CD4-positive, CD25-positive, alpha-beta regulatory T cell (primary cell): ENCODE results near the gene CNNM3. TPM values are rescaled to one million over a fixed set of nuclear protein-coding genes. Genes with fewer than 3 reads are reported as not detected.

Experiments used
- ATAC-seq, 2 donors: fragments of 150-1000 bp; cut with Tn5 transposase; one replicate each; pipeline ENCODE4 v1.10.0; 2021; ENCODE audit warnings: low read depth in 2 of 2, moderate number of reproducible peaks in 2 of 2, moderate library complexity in 1 of 2
- DNase-seq, 3 donors: peaks; one replicate each; pipeline versions ENCODE4 v3.0.0 to v3.0.0-alpha.2; 2012 to 2022; ENCODE audit warnings: mixed read lengths in 1 of 3
- H3K27ac ChIP-seq: one replicate; pipeline ENCODE4 v1.7.0; 2013; ENCODE audit warnings: mild to moderate bottlenecking, low read length; ENCODE audit not compliant: insufficient read depth, poor library complexity, severe bottlenecking
- H3K27me3 ChIP-seq: one replicate; pipeline ENCODE4 v1.7.0; 2013; ENCODE audit warnings: low read length; ENCODE audit not compliant: control insufficient read depth, insufficient read depth
- H3K36me3 ChIP-seq: one replicate; pipeline ENCODE4 v1.7.0; 2013; ENCODE audit warnings: mild to moderate bottlenecking, low read length, moderate library complexity; ENCODE audit not compliant: control insufficient read depth, insufficient read depth
- H3K4me1 ChIP-seq: 2 replicates; pipeline ENCODE4 v1.7.0; 2013; ENCODE audit warnings: mild to moderate bottlenecking, low read length; ENCODE audit not compliant: insufficient read depth, control insufficient read depth, poor library complexity, severe bottlenecking
- H3K4me3 ChIP-seq: one replicate; pipeline ENCODE4 v1.7.0; 2013; ENCODE audit warnings: low read depth, mild to moderate bottlenecking, low read length, moderate library complexity
- H3K9me3 ChIP-seq, 2 experiments: 1 replicate in 1 of 2; 2 replicates in 1 of 2; pipeline ENCODE4 v1.7.0; 2013; ENCODE audit warnings: low read length in 2 of 2, mild to moderate bottlenecking in 1 of 2, moderate library complexity in 1 of 2; ENCODE audit not compliant: control insufficient read depth in 2 of 2
- H3K27ac Mint-ChIP-seq, 3 donors: one replicate each; pipeline ENCODE4 v1.8.0; 2020 to 2022; ENCODE audit warnings: mild to moderate bottlenecking in 3 of 3, mixed read lengths in 3 of 3, moderate library complexity in 2 of 3
- H3K27me3 Mint-ChIP-seq: one replicate; pipeline ENCODE4 v1.8.0; 2022; ENCODE audit warnings: mild to moderate bottlenecking, mixed read lengths
- H3K36me3 Mint-ChIP-seq: one replicate; pipeline ENCODE4 v1.8.0; 2020; ENCODE audit warnings: mixed read lengths
- H3K4me1 Mint-ChIP-seq, 4 donors: one replicate each; pipeline ENCODE4 v1.8.0; 2020 to 2022; ENCODE audit warnings: mixed read lengths in 4 of 4, mild to moderate bottlenecking in 1 of 4
- H3K4me3 Mint-ChIP-seq, 4 donors: one replicate each; pipeline ENCODE4 v1.8.0; 2020 to 2022; ENCODE audit warnings: mild to moderate bottlenecking in 4 of 4, mixed read lengths in 4 of 4, moderate library complexity in 3 of 4
- H3K9me3 Mint-ChIP-seq, 7 donors: one replicate each; pipeline ENCODE4 v1.8.0; 2020 to 2022; ENCODE audit warnings: mixed read lengths in 7 of 7, mild to moderate bottlenecking in 3 of 7, moderate library complexity in 2 of 7
- polyA plus RNA-seq, 4 donors: library from polyadenylated mRNA; unstranded; fragments of 300-500 nt; fragmentation: Illumina TruSeq; gene quantifications; one replicate each; pipeline ENCODE4 v1.2.3, GENCODE V29; 2021
- total RNA-seq: library from RNA; stranded (reverse); gene quantifications from one replicate; pipeline ENCODE4 v1.2.3, GENCODE V29; 2022

CNNM3 gene
- total and polyA plus RNA-seq, 5 donors from 2014 or later, result 4.9 to 33.1 (median 10.3) TPM

- no peaks in the 10 kb centered on the region for H3K9me3 ChIP-seq
- no peaks in the 10 kb centered on the region for H3K27me3 ChIP-seq
- Mint-ChIP-seq H3K4me1 (peaks cover 0 to 13% (median 1%) of the 10 kb centered on the region in 4 donors), H3K36me3 (no peaks in the 10 kb centered on the region), H3K4me3 (no peak overlapping the region), H3K27ac (no peak overlapping the region), H3K27me3 (peaks cover 7% of the 10 kb centered on the region), H3K9me3 (no peaks in the 10 kb centered on the region)
- H3K36me3 ChIP-seq, result no peaks in the 10 kb centered on the region
- DNase-seq (no peak), ATAC-seq (no peak)
- no peaks in the 10 kb centered on the region for H3K4me1 ChIP-seq
- H3K27ac ChIP-seq, result no peak overlapping the region
- H3K4me3 ChIP-seq, result no peak overlapping the region
These were observed 66.2 kb downstream of the CNNM3 start for GRCh38 chr2:96882230-96882629.

GRCh38 chr2:96882906-96883305, 66.8 kb downstream of the CNNM3 start:
- H3K27me3 ChIP-seq, result no peaks in the 10 kb centered on the region
- no peak overlapping the region for H3K27ac Mint-ChIP-seq
- ATAC-seq, result no peak
- no peaks in the 10 kb centered on the region for H3K9me3 ChIP-seq
- no peaks in the 10 kb centered on the region for H3K9me3 Mint-ChIP-seq
- no peak overlapping the region for H3K4me3 Mint-ChIP-seq
- H3K4me1 Mint-ChIP-seq, result peaks cover 0 to 18% (median 4%) of the 10 kb centered on the region in 4 donors
- H3K36me3 ChIP-seq, result no peaks in the 10 kb centered on the region
- no peaks in the 10 kb centered on the region for H3K36me3 Mint-ChIP-seq
- H3K4me3 ChIP-seq, result no peak overlapping the region
- H3K27me3 Mint-ChIP-seq, result peaks cover 7% of the 10 kb centered on the region
- DNase-seq, result no peak
- no peaks in the 10 kb centered on the region for H3K4me1 ChIP-seq
- no peak overlapping the region for H3K27ac ChIP-seq

GRCh38 chr2:96883306-96883705, 67.2 kb downstream of the CNNM3 start:
- Histone ChIP-seq H3K4me3 (no peak overlapping the region), H3K36me3 (no peaks in the 10 kb centered on the region), H3K9me3 (no peaks in the 10 kb centered on the region), H3K4me1 (no peaks in the 10 kb centered on the region), H3K27ac (no peak overlapping the region), H3K27me3 (no peaks in the 10 kb centered on the region)
- Mint-ChIP-seq H3K36me3 (no peaks in the 10 kb centered on the region), H3K4me3 (no peak overlapping the region), H3K27me3 (peaks cover 7% of the 10 kb centered on the region), H3K9me3 (no peaks in the 10 kb centered on the region), H3K27ac (no peak overlapping the region), H3K4me1 (peaks cover 0 to 22% (median 4%) of the 10 kb centered on the region in 4 donors)
- no peak for DNase-seq
- ATAC-seq, result no peak

Other genes with a start within 250 kb of the CNNM3 start
- 55.6 TPM for gene KANSL3, start 178.0 kb upstream of the CNNM3 start, total RNA-seq
- gene KANSL3, start 178.0 kb upstream of the CNNM3 start, polyA plus RNA-seq, result 10 to 100 TPM; 11.2 to 17.9 (median 13.6) TPM
- not detected for gene FER1L5, start 173.5 kb upstream of the CNNM3 start, total RNA-seq
- gene FER1L5, start 173.5 kb upstream of the CNNM3 start, polyA plus RNA-seq, result under 1 TPM in 2 of 4 donors, not detected in 2; 0.03 TPM
- 5.4 TPM for gene LMAN2L, start 76.2 kb upstream of the CNNM3 start, total RNA-seq
- 10 to 100 TPM; 17.8 to 22.7 (median 20.3) TPM for gene LMAN2L, start 76.2 kb upstream of the CNNM3 start, polyA plus RNA-seq
- gene CNNM4, start 55.4 kb upstream of the CNNM3 start, total RNA-seq, result 11.2 TPM
- gene CNNM4, start 55.4 kb upstream of the CNNM3 start, polyA plus RNA-seq, result 1 to 10 TPM in 3 of 4 donors, under 1 TPM in 1; 0.98 to 3.2 (median 2.6) TPM
- gene ANKRD23, start 27.8 kb downstream of the CNNM3 start, total RNA-seq, result 16.4 TPM
- 1 to 10 TPM in 1 of 4 donors, under 1 TPM in 3; 0.68 to 1.1 (median 0.90) TPM for gene ANKRD23, start 27.8 kb downstream of the CNNM3 start, polyA plus RNA-seq
- gene ANKRD39, start 41.7 kb downstream of the CNNM3 start, total RNA-seq, result 31.9 TPM
- 10 to 100 TPM; 30.2 to 44.4 (median 37.6) TPM for gene ANKRD39, start 41.7 kb downstream of the CNNM3 start, polyA plus RNA-seq
- 23.3 TPM for gene SEMA4C, start 53.8 kb downstream of the CNNM3 start, total RNA-seq
- 1 to 10 TPM; 1.3 to 3.1 (median 2.2) TPM for gene SEMA4C, start 53.8 kb downstream of the CNNM3 start, polyA plus RNA-seq
- gene FAM178B, start 170.3 kb downstream of the CNNM3 start, total RNA-seq, result not detected
- gene FAM178B, start 170.3 kb downstream of the CNNM3 start, polyA plus RNA-seq, result under 1 TPM in 2 of 4 donors, not detected in 2; 0.06 to 0.59 TPM